Lower lobe of right lung (tissue), 2 donors: ENCODE results near the gene CELA2A. TPM values are rescaled to one million over a fixed set of nuclear protein-coding genes. Genes with fewer than 3 reads are reported as not detected.
"Not testable (repeated sequence)": the region's sequence is repeated elsewhere in the genome, so short reads cannot be mapped to it uniquely, and the experiment has no call there.

Experiments
- ATAC-seq, 2 donors: fragments of 200-7000 bp; cut with Tn5 transposase; one replicate each; pipeline ENCODE4 v1.9.1; 2020 to 2022; ENCODE audit warnings: mild to moderate bottlenecking in 2 of 2, moderate library complexity in 2 of 2
- DNase-seq: peaks from one replicate; pipeline ENCODE4 v3.0.0-alpha.2; 2020
- H3K27ac ChIP-seq: fragments of 200-600 bp; one replicate; pipeline ENCODE4 v1.8.0; 2022
- H3K27me3 ChIP-seq: fragments of 200-600 bp; one replicate; pipeline ENCODE4 v1.8.0; 2022; ENCODE audit warnings: low read depth
- H3K36me3 ChIP-seq: fragments of 200-600 bp; one replicate; pipeline ENCODE4 v1.8.0; 2022; ENCODE audit warnings: mild to moderate bottlenecking
- H3K4me1 ChIP-seq: fragments of 200-600 bp; one replicate; pipeline ENCODE4 v1.8.0; 2022
- H3K4me3 ChIP-seq: fragments of 200-600 bp; one replicate; pipeline ENCODE4 v1.8.0; 2022; ENCODE audit warnings: mild to moderate bottlenecking
- H3K9me3 ChIP-seq: fragments of 200-600 bp; one replicate; pipeline ENCODE4 v1.8.0; 2022
- intact Hi-C: fragments of 100-400 bp; cut with DNase I; formaldehyde crosslinking; loops from one replicate; pipeline ENCODE4 v1.11.0; 2022
- total RNA-seq: library from RNA; stranded (reverse); fragmentation: NEBNext Ultra II Directional; extraction: Animal tissue kit (Norgen Biotek cat#: 25700); gene quantifications from one replicate; pipeline ENCODE4 v1.2.1, GENCODE V29; 2021
- TF ChIP-seq, protein P1 (sequence below): fragments of 200-600 bp; IDR thresholded peaks from one replicate; pipeline ENCODE4 v1.8.0; 2022; ENCODE audit warnings: antibody characterized with exemption, mild to moderate bottlenecking
- donor health status: DM: no; HTN: yes; CAD: no; lungs with severe emphysema.

Gene CELA2A
- total RNA-seq, 1 donor from 2014 or later, result not detected

DNA sequence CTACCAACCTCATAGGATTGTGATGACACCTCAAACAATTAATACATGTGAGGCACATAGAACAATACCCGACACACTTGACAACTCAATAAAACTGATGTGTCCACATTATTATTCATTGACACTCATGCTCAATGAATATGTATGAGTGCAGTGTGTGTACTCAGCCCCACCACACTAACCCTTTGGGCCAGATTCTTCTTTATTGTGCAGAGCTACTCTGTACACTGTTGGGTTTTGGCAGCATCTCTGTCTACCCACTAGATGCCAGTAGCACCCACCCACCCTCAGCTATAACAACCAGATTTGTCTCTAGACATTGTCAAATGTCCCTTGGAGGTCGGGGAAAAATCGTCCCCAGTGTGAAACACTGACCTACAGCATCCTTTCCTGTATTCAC lies 57.4 kb downstream of the CELA2A start:
- H3K4me1 ChIP-seq, result no peaks in the 10 kb centered on the region
- TF ChIP-seq, protein P1, sequence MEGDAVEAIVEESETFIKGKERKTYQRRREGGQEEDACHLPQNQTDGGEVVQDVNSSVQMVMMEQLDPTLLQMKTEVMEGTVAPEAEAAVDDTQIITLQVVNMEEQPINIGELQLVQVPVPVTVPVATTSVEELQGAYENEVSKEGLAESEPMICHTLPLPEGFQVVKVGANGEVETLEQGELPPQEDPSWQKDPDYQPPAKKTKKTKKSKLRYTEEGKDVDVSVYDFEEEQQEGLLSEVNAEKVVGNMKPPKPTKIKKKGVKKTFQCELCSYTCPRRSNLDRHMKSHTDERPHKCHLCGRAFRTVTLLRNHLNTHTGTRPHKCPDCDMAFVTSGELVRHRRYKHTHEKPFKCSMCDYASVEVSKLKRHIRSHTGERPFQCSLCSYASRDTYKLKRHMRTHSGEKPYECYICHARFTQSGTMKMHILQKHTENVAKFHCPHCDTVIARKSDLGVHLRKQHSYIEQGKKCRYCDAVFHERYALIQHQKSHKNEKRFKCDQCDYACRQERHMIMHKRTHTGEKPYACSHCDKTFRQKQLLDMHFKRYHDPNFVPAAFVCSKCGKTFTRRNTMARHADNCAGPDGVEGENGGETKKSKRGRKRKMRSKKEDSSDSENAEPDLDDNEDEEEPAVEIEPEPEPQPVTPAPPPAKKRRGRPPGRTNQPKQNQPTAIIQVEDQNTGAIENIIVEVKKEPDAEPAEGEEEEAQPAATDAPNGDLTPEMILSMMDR, result no peak

DNA sequence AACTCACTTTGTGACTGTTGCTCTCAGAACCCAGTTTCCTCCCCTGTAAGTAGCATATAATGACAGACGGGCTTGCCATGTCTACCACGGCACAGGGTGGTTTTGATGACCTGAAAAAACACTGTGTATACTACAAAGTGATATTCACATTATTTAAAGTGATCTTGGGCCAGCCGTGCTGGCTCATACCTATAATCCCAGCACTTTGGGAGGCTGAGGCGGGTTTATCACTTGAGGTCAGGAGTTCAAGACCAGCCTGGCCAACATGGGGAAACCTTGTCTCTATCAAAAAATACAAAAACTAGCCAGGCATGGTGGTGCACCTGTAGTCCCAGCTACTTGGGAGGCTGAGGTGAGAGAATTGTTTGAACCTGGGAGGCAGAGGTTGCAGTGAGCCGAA lies 58.0 kb downstream of the CELA2A start:
- ATAC-seq, H3K27me3 ChIP-seq, H3K27ac ChIP-seq, intact Hi-C loops, H3K4me3 ChIP-seq, DNase-seq, H3K9me3 ChIP-seq, H3K4me1 ChIP-seq: not testable (repeated sequence)
- H3K36me3 ChIP-seq, result peaks cover 37% of the 10 kb centered on the region

More for the DNA sequence above, 57.4 kb downstream of the CELA2A start:
- H3K27me3 ChIP-seq, result no peaks in the 10 kb centered on the region
- no peak for ATAC-seq
- no peak overlapping the region for H3K4me3 ChIP-seq
- H3K27ac ChIP-seq, result no peak overlapping the region
- no peaks in the 10 kb centered on the region for H3K9me3 ChIP-seq
- H3K36me3 ChIP-seq, result peaks cover 37% of the 10 kb centered on the region
- intact Hi-C loops, result no loop called here
- DNase-seq, result no peak

DNA sequence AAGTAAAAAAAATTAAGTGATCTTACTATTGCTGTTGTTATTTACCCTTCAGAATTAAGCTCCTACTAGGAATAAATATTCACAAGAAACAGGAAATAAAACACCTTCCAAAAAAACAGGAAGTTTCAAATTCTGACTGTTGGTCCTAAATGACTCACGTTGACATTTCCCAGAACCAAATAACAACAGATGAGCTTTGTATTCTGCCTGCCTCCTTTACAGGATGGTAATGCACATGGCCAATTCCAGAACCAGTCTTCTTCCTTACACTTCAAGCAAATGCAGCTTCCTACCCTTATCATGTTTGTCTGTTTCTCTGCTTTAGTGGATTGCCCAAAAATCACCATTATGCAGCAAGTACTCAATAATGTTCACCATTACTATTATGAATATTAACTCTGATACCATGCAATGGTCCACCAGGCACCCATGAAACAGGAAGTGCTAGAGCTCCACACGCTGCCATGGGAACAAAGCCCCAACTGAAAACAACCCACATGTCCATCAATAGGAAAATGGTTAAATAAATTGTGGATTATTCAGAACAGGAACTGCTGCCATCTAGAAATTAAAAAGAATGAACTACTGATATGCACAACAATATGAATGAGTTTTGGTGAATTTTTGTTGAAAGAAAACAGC lies 58.6 kb downstream of the CELA2A start:
- intact Hi-C loops, result no loop called here
- Histone ChIP-seq H3K4me3 (no peak overlapping the region), H3K4me1 (no peaks in the 10 kb centered on the region), H3K27ac (no peak overlapping the region), H3K27me3 (no peaks in the 10 kb centered on the region), H3K9me3 (no peaks in the 10 kb centered on the region), H3K36me3 (peaks cover 37% of the 10 kb centered on the region)
- TF ChIP-seq, protein P1, result no peak
- DNase-seq, result no peak
- ATAC-seq, result no peak

DNA sequence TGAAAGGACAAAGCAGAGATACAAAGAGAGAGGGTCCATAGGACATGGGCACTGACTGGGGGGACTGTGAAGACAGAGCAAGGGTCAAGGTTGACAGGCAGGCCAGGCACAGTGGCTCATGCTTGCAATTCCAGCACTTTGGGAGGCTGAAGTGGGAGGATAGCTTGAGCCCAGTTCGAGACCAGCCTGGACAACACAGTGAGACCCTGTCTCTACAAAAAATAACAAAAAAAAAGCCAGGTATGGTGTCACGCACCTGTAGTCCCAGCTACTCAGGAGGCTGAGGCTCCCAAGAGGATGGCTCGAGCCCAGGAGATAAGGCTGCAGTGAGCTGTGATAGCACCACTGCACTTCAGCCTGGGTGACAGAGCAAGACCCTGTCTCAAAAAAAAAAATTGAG lies 63.1 kb downstream of the CELA2A start:
- intact Hi-C loops, result no loop called here

DNA sequence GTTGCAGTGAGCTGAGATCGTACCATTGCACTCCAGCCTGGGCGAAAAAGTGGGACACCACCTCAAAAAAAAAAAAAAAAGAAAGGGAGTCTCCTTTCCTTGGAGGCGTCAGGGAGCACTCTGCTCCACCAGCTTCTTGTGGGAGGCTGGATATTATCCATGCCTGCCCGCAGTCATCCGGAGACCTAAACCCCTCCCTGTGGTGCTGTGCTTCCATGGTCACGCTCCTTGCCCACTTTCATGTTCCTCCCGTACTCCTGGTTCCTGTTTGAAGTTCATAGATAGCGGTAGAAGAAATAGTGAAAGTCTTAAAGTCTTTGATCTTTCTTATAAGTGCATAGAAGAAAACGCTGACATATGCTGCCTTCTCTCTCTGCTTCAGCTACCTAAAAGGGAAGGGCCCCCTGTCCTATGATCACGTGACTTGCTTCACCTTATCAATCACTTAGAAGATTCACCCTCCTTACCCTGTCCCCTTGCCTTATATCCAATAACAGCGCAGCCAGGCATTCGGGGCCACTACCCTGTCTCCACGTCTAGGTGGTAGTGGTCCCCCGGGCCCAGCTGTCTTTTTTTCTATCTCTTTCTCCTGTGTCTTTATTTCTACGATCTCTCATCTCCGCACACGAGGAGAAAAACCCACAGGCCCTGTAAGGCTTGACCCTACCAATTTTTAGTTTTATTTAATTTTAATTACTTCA lies 64.8 kb downstream of the CELA2A start:
- peaks cover 23% of the 10 kb centered on the region for H3K4me1 ChIP-seq
- H3K9me3 ChIP-seq, H3K27ac ChIP-seq, H3K4me3 ChIP-seq, ATAC-seq, DNase-seq, H3K27me3 ChIP-seq, intact Hi-C loops: not testable (repeated sequence)
- H3K36me3 ChIP-seq, result peaks cover 17% of the 10 kb centered on the region

More for the DNA sequence above, 63.1 kb downstream of the CELA2A start:
- ATAC-seq, result no peak
- H3K4me1 ChIP-seq, result peaks cover 13% of the 10 kb centered on the region
- no peaks in the 10 kb centered on the region for H3K9me3 ChIP-seq
- peaks cover 17% of the 10 kb centered on the region for H3K36me3 ChIP-seq
- H3K4me3 ChIP-seq, result no peak overlapping the region
- DNase-seq, result no peak
- no peak overlapping the region for H3K27ac ChIP-seq
- H3K27me3 ChIP-seq, result no peaks in the 10 kb centered on the region
- TF ChIP-seq, protein P1, result no peak

Other genes starting within 250 kb of the CELA2A start
- 14.3 TPM for gene FHAD1, start 209.5 kb upstream of the CELA2A start, total RNA-seq
- 100 TPM for gene EFHD2, start 46.8 kb upstream of the CELA2A start, total RNA-seq
- gene CTRC, start 18.3 kb upstream of the CELA2A start, total RNA-seq, result not detected
- gene CELA2B, start 19.4 kb downstream of the CELA2A start, total RNA-seq, result not detected
- 16.4 TPM for gene CASP9, start 67.5 kb downstream of the CELA2A start, total RNA-seq
- 23.9 TPM for gene DNAJC16, start 70.1 kb downstream of the CELA2A start, total RNA-seq
- not detected for gene AGMAT, start 128.3 kb downstream of the CELA2A start, total RNA-seq
- gene DDI2, start 160.7 kb downstream of the CELA2A start, total RNA-seq, result 48.8 TPM
- gene PLEKHM2, start 227.6 kb downstream of the CELA2A start, total RNA-seq, result 80.4 TPM